Measurements from ENCODE around the gene TSPEAR.
"Not testable (repeated sequence)": the region's sequence is repeated elsewhere in the genome, so short reads cannot be mapped to it uniquely, and the experiment has no call there.

The TSPEAR gene

DNA sequence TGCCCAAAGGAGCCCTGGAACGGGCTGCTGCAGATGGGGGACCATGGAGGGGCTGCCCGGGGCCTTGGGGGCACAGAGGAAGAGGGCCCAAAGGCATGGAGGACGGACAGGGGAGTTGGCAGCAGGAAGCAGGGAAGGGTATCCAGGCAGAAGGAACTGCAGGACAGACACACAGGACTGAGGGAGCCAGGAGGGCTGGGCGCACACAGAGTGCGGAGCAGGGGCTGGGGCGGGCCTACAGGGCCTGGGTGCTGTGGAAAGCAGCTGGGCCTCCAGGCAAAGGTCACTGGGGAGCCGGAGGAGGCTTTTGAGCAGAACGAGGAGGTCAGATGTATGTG, 199.5 kb downstream of the TSPEAR start:
- no peak for DNase-seq

DNA sequence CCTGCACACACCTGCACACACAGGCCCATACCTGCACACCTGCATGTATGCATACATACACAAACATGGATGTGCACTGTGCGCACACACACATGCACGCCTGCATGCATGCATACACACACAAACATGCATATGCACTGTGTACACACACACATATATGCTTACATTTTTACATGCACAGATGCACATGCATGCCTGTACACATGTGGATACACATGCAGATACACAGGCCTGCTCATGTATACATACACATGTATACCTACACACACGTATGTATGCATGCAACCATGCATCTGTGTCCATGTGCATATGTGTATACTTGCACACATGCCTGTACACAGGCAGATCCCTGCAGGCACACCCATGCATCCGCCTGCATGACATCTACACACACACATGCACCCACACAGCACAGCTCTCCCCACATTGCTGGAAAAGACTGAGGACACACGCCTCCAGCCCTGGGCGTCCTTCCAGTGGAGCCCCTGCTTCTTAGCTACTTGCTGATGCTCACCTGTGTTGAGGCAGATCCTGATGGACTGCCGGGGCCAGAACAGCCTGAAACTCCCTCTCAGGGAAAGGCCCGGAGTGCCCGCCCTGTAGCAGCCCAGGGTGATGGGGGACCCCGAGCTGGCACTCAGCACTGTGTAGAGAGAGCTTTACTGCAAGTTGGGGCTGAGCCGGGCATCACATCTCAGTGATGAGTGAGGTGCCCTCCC, 200.0 kb downstream of the TSPEAR start:
- no peak for DNase-seq

DNA sequence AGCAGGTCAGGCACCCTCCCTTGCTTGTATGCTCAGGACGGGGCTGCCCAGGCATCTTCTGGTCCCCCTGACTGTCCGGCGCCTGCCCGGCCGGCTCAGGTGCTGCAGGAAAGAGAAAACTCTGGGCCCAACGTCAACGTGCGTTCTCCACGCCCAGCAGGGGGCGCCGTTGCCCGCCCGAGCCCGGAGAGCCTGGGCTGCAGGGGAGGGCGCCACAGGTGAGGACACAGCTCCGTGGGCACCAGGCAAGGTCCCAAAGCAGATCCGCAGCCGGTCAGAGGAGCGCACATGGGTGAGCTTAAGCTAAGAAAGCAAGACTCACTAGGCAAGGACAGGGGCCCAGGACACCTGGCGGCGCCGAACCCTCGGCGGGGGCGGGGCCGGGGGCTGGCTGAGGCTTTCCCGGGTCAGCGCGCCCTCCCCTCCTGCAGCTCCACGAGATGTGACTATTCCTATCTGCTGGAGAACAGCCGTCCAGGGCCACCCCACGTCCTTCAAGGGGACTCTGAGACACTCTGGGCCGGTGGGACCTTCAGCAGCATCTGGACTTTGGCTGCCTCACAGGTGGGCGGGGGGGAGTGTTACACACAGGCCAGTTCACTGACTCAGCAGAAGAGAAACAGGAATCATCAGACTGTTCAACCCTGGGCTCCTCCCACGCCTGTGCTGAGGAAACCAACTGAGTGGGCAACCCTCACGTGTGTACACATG, 200.7 kb downstream of the TSPEAR start:
- peak; percentile 83 for DNase-seq

DNA sequence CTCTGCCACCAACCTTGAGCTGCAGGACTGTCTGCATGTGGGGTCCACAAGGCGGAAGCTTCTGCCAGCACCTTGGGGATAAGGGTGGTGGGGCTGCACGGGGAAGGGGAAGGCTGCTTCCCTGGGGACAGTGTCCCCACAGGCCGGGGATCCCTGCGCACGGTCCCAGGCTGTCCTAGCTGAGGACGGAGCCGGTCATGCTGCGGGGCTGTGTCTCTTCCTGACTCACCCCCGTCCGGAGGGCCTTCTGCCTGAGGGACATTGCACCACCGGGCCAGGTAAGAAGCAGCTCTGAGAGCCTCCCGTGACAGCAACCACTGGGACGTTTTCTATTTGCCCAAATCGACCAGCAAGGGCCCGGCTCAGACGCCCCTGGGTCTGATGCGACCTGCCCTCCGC, 201.3 kb downstream of the TSPEAR start:
- no peak for DNase-seq

DNA sequence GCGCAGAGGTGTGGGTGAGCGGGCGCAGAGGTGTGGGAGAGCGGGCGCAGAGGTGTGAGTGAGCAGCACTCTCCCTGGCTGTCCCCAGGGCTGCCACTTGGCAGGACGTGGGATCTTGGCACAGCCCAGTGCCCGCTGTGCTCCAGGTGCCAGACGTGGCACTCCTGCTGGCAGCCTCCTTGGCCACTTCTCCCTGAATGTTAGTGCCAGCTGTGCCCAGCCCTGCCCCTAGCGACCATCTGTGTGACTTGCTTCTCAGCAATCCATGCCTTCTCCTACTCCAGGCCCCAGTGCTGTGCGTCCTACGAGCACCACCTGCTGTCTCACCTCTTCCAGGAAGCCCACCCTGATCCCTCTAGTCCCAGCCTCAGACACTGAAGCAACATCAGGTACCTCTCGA, 201.8 kb downstream of the TSPEAR start:
- no peak for DNase-seq

DNA sequence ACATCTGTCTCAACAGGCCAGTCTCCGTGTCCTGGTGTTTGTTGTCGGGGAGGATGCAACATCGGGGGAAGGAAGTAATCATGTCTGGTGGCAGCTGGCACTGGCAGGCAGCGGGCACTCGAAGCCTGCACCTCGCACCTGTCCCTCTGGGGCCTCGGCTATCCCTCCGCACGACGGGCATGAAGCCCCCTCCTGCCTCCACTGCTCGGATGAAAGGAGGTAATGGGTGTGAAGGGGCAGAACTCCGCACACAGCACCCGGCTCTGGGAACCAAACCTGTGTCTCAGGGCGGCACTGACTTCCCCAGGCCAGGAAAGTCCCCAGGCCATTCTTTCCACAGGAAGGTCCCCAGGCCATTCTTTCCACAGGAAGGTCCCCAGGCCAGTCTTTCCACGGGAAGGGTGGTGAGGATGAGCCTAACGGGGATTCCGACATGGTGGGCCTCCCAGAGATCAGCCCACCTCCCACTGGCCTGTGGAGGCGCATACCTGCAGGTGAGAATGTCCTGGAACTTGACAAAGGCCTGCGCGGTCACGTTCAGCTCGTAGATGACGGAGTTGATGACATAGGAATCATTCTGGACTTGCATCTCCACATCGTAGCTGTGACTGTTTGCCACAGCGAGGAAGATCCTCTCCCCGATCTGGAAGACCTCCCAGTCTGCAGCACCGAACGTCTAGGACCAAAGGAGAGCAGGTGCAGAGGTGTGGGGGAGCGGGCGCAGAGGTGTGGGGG, 202.5 kb downstream of the TSPEAR start:
- no peak for DNase-seq

DNA sequence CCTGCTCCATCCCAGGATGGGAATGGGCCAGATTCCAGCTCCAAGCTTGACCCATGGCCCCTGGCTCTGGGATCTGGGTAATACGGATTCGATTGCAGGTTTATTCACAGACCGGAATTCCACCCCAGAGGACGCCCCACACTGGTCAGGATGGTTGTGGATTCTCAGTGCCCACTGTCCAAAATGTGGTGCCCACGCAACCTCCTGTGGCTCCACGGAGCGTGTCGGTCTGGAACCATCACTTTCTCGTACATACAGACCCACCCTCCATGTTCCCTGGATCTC, 203.0 kb downstream of the TSPEAR start:
- DNase-seq = no peak

DNA sequence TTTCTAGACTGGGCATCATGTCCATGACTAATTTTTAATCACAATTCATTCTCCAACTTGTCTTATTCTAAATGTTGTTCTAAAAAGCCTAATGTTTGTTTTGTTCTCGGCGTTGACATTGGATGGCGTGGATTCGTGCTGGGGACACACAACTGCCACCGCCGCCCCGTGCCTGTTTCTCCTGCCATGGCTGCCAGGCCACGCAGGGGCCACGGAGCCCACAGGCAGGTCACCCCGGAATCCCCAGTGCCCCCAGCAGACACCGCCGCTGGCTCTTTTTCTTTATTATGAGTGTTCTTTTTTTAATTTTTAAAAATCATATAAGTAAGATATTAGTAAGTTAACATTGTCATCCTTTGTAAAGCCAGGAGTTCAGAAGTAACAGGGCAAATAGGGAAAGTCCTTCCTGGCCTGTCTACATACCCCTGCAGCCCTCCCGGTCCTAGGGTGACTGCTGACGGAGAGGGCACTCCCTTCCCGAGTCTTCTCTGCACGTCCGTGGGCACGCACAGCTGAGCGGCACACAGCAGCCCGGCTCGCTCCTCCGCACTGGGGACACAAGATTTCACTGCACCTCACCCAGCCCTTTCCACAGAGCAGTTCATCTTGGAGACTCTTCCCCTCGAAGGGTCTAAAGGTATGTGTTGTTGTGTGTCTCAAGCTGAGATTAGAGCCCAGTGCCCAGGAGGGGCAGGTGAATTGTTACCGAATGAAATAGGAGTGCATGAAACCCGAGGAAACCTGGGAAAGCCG, 203.5 kb downstream of the TSPEAR start:
- no peak for DNase-seq

DNA sequence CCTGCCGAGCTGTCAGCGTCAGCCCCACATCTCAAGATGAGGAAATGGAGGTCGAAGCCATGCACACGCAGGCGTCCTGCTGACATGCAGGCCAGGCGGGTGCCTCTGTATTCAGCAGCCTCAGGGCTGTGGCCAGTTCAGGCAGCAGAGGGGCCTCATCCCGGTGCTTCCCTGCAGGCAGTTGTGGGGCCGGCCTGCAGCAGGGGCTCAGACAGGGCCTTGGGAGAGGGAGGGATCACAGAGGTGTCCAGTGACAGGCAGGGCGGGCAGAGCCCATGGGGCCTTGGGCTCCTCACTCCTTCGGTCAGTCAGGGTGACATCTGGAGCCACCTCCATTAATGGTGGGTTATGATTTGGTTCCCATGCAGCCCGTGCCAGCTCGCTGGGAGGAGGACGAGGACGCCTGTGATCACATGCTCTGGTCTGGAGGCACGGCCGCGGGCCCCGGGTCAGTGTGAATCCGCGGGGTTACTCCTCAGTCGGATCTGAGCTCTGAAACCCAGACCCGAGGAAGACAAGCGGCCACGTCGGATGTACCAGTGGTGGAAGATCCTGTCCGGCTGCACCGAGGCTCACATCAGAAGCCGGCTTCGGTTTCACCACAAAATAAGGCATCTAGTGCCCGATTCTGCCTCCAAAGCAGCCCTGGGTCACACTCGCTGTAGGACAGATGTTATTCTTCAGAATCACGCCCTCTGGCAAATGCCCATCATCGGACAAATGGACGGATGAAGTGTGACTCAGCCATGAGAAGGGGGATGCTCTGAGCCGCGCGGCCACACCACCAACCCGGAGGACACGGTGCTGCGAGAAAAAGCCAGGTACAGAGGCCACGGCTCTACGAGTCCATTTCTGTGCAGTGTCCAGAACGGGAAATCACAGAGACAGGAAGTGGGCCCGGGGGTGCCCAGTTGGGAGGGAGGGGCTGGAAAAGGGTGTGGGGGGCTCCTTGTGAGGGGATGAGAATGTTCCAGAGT, 204.8 kb downstream of the TSPEAR start:
- DNase-seq = no peak

DNA sequence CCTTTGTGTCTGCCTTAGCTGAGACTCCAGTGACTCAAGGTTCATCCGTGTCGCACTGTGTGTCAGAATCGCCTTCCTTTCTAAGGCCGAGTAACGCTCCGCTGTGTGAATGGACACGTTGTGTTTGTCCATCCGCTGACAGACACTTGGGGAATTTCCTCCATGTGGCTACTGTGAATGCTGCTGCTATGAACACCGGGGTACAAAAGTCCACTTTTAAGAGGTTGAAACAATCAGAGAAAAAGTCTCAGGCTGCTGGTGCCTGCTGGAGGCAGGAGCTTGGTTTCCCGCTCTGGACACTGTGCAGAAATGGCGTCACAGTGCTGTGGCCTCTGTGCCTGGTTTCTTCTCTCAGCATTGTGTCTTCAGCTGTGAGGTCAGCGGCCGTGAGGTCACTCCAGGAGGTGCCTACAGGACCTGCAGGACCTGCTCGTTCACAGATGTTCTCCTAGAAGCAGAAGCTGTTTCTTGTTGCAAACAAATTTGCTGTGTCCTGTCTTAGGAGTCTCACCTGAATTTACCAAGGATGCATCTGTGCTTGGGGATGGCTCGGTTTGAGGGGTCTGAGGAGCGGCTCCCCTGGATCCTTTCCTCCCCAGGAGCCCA, 205.6 kb downstream of the TSPEAR start:
- no peak for DNase-seq

DNA sequence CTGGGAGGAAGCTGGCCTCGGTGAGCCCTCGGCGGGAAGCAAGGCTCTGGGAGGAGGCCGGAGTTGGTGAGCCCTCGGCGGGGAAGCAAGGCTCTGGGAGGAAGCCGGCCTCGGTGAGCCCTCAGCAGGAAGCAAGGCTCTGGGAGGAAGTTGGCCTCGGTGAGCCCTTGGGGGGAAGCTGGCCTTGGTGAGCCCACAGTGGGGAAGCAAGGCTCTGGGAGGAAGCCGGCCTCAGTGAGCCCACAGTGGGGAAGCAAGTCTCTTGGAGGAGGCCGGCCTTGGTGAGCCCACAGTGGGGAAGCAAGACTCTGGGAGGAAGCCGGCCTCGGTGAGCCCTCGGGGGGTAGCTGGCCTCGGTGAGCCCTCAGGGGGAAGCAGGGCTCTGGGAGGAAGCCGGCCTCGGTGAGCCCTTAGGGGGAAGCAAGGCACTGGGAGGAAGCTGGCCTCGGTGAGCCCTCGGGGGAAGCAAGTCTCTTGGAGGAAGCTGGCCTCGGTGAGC, 207.4 kb downstream of the TSPEAR start:
- DNase-seq = no peak

DNA sequence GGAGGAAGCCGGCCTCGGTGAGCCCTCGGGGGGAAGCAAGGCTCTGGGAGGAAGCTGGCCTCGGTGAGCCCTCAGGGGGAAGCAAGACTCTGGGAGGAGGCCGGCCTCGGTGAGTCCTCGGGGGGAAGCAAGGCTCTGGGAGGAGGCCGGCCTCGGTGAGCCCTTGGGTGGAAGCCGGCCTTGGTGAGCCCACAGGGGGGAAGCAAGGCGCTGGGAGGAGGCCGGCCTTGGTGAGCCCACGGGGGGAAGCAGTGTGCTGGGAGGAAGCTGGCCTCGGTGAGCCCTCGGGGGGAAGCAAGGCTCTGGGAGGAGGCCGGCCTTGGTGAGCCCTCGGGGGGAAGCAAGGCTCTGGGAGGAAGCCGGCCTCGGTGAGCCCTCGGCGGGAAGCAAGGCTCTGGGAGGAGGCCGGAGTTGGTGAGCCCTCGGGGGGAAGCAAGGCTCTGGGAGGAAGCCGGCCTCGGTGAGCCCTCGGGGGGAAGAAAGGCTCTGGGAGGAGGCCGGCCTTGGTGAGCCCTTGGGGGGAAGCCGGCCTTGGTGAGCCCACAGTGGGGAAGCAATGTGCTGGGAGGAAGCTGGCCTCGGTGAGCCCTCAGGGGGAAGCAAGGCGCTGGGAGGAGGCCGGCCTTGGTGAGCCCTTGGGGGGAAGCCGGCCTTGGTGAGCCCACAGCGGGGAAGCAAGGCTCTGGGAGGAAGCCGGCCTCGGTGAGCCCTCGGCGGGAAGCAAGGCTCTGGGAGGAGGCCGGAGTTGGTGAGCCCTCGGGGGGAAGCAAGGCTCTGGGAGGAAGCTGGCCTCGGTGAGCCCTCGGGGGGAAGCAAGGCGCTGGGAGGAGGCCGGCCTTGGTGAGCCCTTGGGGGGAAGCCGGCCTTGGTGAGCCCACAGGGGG, 208.1 kb downstream of the TSPEAR start:
- not testable (repeated sequence) for DNase-seq

DNA sequence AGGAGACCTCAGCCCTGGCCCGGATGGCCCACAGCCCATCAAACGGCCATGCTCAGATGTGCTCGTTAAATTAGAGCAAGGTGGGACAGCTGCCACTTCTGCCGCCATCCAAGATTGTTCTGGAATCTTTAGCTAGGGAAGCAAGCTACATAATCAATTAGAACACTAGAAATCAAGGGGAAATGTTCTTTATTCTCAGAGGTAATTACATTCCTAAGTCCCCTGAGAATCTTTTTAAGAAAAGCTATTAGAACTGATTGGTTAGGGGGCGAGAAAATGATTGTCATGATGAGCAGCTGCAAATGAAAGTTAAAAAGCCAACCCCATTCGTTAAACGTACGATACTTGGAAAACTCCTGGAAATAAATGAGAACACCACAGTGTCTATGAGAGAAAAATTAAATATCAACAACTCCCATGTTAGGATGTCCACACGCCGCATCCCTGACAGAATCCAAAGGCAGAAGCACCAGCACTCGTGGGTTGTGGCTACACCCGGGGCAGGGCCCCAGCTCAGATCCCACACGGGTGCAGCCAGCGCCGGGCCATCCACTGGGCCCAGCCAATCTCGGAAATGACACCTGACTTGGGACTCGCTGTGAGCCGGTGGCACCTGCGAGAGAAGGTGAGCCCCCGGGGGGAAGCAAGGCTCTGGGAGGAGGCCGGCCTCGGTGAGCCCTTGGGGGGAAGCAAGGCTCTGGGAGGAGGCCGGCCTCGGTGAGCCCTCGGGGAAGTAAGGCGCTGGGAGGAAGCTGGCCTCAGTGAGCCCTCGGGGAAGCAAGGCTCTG, 209.0 kb downstream of the TSPEAR start:
- no peak for DNase-seq

DNA sequence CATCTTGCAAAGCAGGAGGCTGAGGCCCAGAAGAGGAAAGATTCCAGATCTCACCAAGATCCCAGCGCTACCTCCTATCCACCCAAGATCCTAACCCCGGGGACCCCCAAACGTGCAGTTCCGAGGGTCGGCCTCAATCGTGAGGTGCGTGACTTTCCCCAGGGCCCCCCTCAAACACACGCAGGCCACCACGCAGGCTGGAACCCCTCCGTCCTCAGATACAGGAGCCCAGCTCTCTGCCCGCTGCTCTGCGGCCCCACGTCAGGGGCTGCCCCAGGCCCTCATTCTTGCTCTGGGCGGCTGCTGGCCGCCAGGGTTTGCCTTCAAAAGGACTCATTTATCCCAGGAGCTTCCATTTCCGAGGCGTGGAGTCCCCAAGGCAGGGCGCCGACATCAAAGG, 211.3 kb downstream of the TSPEAR start:
- DNase-seq = no peak

DNA sequence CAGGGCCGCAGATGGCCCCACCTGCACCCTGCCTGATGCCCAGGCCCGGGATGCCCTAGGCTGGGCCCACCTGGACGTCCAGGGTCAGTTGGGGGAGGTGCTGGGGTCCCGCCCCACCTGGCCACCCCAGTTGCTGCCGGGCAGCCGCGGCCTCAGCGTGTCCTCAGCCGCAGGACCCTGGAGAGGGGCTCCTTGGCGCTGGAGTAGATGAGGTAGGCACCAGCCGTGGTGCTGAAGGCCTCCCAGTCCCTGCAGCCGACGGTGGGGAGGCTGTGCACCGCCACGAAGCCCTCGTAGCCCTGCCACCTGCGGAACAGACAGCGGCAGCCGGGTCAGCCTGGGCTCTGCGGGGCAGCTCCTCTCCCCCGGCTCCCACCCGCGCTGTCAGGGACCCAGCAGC, 211.7 kb downstream of the TSPEAR start:
- DNase-seq = no peak

DNA sequence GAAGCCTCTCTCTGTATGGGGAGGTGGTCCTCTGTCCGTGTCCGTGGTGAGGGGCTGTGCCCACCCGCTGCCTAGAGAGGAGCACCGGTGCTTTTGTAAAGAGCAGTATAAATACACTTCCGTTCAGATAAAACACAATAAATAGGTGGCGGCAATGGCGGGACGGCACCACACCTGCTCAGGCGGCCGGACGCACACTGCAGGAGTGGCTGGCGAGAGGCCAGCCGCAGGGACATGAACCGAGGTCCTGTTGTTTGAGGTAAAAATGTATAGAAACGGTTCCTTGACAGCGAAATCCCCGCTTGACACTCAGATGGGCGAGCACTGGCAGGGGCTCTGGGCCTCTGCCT, 212.2 kb downstream of the TSPEAR start:
- DNase-seq = no peak

DNA sequence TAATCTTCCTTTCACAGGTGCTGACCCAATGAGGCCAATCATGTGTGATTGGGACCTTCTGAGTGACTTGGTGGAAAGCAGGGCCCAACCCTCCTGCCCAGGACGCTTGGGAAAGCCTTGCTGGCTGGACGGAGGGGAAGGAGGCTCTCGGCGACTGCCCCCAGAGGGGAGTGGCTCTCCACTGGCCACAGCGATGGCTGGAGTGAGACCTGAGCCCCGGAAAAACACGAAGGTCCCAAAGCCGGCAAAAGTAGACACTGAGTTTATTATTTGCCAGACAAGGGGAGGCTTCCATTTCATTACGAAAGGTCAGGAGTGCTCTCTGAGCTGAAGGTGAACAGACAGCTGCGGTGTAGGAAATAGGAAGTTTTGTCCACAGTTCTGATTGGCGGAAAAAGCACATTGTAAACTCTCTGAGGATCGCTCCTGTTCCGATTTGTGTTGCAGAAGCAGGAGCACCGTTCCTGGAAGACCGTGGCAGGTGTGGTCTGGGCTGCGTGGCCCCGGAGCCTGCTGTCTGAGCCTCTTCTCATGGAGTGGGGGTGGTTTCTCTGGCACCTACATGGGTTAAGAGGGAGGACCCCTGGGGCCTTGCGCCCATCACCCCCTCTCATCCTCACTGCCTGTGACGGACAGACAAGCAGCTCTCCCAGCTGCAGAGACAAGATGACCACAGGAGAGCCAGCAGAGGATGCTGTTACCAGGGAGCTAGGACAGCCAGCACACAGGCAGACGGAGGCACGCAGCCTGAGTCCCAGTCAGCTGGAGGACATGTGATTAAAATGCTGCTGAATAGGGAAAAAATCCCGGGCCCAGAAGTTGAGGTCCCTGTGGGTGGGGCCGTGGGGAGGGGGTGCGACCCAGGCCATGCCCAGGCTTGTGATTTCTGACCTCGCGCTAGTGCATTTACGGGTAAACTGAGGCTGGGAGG, 212.8 kb downstream of the TSPEAR start:
- DNase-seq = no peak

DNA sequence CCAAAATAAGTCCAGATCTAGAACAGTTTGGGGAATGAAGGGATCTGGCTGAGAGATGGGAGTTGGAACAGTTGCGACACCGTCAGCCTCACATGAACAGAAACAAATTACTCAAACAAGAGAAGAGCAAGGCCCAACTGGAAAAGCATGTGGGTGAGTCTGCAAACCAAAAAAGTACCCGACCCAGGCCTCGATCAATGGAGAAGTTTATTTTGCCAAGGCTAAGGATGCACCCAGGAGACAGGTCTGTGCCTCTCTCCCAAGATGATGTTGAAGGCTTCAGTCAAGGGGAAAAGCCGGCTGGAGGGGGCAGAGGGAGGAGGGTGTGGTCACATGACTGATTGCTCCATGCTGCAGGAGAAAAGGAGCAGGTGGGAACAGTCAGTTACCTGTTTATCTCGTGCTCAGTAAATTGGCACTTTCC, 213.7 kb downstream of the TSPEAR start:
- DNase-seq = no peak
